D721Med (cell line): ENCODE results near the gene IHH.
A peak's percentile ranks its signal among the peaks of the same experiment; 100 is the strongest.

ENCODE experiments used
- DNase-seq: peaks from one replicate; pipeline ENCODE4 v3.0.0; 2011; ENCODE audit warnings: low spot score; ENCODE audit not compliant: insufficient read length
- FAIRE-seq: peaks from 2 replicates; lab custom pipeline; 2011; peaks lifted over from hg19 to GRCh38; lab: Jason Lieb, UNC
- CTCF ChIP-seq: IDR thresholded peaks from 2 replicates; pipeline ENCODE4 v1.5.1; 2012; ENCODE audit warnings: mild to moderate bottlenecking, control low read depth; ENCODE audit not compliant: insufficient read depth; ENCODE audit errors: missing control alignments

IHH gene

DNA sequence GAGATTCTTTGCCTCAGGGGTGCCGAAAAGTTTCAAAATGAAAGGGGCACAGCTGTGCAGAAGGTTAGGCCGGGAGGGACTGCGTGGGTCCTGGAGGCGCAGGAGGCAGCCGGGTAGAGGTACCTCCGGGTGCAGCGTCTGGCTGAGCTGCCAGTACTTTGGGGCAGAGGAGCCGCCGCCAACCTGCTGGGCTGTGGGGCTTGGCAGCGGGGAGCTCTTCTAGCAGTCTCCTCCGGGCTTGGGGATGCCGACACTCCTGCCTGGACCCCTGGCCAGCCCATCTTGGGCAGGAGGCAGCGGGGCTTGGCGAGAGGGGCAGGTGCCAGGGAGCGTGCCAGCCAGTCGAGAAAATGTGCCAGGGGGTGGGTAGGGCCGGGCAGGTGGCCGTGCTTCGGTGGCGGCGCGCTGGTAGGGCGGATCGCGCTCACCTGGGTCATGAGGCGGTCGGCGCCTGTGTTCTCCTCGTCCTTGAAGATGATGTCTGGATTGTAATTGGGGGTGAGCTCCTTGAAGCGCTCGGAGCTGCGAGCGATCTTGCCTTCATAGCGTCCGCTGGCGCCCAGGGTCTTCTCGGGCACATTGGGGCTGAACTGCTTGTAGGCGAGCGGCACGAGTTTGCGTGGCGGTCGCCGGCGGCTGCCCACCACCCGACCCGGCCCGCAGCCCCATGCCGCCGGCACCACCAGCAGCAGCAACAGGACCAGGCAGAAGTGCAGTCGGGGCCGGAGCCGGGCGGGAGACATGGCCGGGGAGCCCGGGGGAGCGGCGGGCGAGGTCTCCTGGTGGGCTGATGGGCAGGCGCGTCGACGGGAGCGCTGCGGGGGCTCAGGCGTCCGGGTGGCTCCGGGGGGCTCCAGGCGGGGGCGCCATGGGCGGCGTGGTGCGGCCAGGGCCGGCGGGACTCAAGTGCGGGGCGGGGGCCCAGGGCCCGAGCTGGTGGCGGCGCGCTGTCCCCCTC is 717 bp downstream of the IHH start:
- FAIRE-seq: no peak
- TF ChIP-seq CTCF: no peak
- DNase-seq: no peak

GRCh38 chr2:219059375-219059724 is 1.4 kb downstream of the IHH start:
- DNase-seq: no peak
- TF ChIP-seq CTCF: no peak
- FAIRE-seq: no peak

DNA sequence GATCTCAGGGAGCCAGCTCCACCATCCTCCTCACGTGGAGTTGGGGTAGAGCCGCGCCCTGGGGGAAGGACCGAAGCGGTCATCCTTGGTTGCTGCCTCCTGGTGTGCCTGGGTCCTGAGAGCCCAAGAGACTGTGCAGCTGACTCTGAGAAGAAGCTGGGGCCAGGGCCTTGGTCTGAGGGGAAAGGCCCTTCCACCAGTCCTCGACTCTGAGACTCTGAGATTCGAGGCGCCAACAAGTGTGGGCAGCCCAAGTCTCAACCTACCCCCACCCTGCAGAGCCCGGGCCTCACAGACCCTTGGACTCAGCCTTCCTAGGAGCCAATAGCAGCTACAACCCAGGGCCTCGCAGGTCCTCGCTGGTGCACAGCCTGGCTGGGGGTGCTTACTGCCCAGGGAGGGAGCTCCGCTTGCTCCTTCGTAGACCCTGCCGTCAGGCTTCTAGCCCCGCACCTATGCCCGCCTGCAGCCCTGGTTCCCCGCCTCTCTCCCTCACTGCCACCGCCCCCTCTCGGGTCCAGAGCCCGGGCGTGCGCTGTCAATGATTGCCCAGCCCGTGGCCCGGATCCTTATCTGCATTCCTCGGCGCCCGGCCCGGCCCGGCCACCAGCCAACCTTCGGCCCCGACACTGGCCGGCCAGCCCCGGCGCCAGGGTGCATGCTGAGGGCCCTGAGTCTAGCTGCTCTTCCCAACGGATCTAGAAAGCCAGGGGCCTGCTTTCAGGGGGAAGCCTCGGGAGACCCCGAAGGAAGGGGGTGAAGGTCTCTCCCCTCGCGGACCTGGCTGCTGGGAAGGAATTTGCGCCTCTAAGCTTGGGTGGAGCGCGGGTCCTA is 2.0 kb downstream of the IHH start:
- TF ChIP-seq CTCF: no peak
- DNase-seq (no peak), FAIRE-seq (no peak)

DNA sequence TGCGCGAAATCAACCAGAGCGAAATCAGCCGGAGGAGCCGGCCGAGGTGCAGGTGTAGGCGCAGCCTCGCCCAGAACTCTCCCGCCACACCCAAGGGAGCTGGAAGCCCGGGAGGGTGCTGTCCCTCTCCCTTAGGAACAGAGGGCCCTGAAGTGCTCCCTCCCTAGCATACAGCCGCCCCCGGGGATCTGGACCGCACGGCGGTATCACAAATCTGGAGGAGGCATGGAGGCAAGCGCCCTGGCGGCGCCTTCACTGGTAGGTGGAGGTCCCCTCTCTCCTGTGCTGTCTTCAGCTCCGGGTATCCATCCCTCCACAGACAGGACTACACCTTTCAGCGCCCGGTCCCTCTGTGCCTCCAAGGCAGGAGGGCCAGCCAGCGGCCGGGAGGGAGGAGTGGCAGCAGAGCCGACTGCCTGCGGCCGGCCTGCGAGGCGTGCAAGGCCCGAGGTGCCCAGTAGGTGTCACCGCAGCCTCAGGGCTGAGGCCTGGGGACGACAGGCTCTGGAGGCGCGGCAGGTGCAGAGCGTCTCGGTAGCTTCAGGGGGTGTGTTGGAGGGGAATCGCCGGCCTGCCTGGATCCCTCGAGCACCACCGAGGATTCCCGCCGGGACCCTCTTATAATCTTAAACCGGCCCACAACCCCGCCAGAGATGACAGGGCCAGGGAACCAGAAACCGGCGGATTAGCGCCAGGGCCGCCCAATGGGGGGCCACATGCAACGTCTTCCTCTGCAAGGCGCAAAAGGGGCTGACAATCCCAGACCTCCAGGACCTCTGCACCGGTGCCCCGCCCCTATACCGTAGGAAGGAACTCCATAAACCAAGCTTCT is 2.8 kb downstream of the IHH start:
- peak; percentile 71 for DNase-seq
- FAIRE-seq: no peak

GRCh38 chr2:219056896-219057708 is 3.6 kb downstream of the IHH start:
- DNase-seq: no peak
- FAIRE-seq: no peak
- TF ChIP-seq CTCF: no peak

More for the DNA sequence above, 2.8 kb downstream of the IHH start:
- TF ChIP-seq CTCF: peak; percentile 84
